ENCODE data around the gene TMEM40. TPM values are rescaled to one million over a fixed set of nuclear protein-coding genes. Genes with fewer than 3 reads are reported as not detected.

The TMEM40 gene
- total RNA-seq, 4 donors from 2014 or later: 47.7 to 82.2 (median 63.8) TPM

- Histone ChIP-seq H3K4me3 (no peak overlapping the region), H3K27ac (no peak overlapping the region), H3K4me1 (peaks cover 7% of the 10 kb centered on the region), H3K9me3 (no peaks in the 10 kb centered on the region), H3K36me3 (peaks cover 3% of the 10 kb centered on the region), H3K27me3 (no peaks in the 10 kb centered on the region)
- no peak for TF ChIP-seq EP300 (IDR thresholded peaks at IDR 0.05)
- TF ChIP-seq POLR2A (IDR thresholded peaks at IDR 0.05): no peak
- no peak for TF ChIP-seq POLR2AphosphoS5 (IDR thresholded peaks at IDR 0.05)
- TF ChIP-seq CTCF (IDR thresholded peaks at IDR 0.05): no peak
- no peak for DNase-seq (ENCODE audit: low spot score in 2 of 2)
- 86% methylated on average over 7 of the region's 7 CpGs for WGBS
Measured at GRCh38 chr3:12799525-12800440, 40.7 kb upstream of the TMEM40 start.

GRCh38 chr3:12798559-12799179 lies 39.6 kb upstream of the TMEM40 start:
- no peak for DNase-seq (ENCODE audit: low spot score in 2 of 2)
- Histone ChIP-seq H3K27ac (no peak overlapping the region), H3K4me1 (peaks cover 7% of the 10 kb centered on the region), H3K9me3 (no peaks in the 10 kb centered on the region), H3K36me3 (peaks cover 3% of the 10 kb centered on the region), H3K4me3 (no peak overlapping the region), H3K27me3 (no peaks in the 10 kb centered on the region)
- WGBS: 62% methylated on average over 10 of the region's 12 CpGs
- TF ChIP-seq POLR2AphosphoS5 (IDR thresholded peaks at IDR 0.05) (no peak), EP300 (IDR thresholded peaks at IDR 0.05) (no peak)

GRCh38 chr3:12797892-12798558 lies 39.0 kb upstream of the TMEM40 start:
- H3K4me1 ChIP-seq: peaks cover 7% of the 10 kb centered on the region
- TF ChIP-seq CTCF (IDR thresholded peaks at IDR 0.05): no peak
- no peak for TF ChIP-seq POLR2A (IDR thresholded peaks at IDR 0.05)
- no peak for TF ChIP-seq EP300 (IDR thresholded peaks at IDR 0.05)
- TF ChIP-seq POLR2AphosphoS5 (IDR thresholded peaks at IDR 0.05): no peak
- WGBS: 56% methylated on average over 8 of the region's 8 CpGs
- H3K27ac ChIP-seq: no peak overlapping the region
- no peaks in the 10 kb centered on the region for H3K27me3 ChIP-seq
- H3K4me3 ChIP-seq: no peak overlapping the region
- no peaks in the 10 kb centered on the region for H3K9me3 ChIP-seq
- DNase-seq (ENCODE audit: low spot score in 2 of 2): no peak
- no peaks in the 10 kb centered on the region for H3K36me3 ChIP-seq

- WGBS: 58% methylated on average over 14 of the region's 17 CpGs
Measured at GRCh38 chr3:12797124-12797891, 38.2 kb upstream of the TMEM40 start.

More at GRCh38 chr3:12797124-12797891, 38.2 kb upstream of the TMEM40 start:
- Histone ChIP-seq H3K9me3 (no peaks in the 10 kb centered on the region), H3K4me3 (peak overlapping the region; percentile 59), H3K27ac (peak overlapping the region; percentile 44), H3K27me3 (no peaks in the 10 kb centered on the region), H3K36me3 (no peaks in the 10 kb centered on the region), H3K4me1 (peaks cover 7% of the 10 kb centered on the region)
- TF ChIP-seq POLR2AphosphoS5 (IDR thresholded peaks at IDR 0.05): no peak
- TF ChIP-seq EP300 (IDR thresholded peaks at IDR 0.05): no peak
- no peak for TF ChIP-seq POLR2A (IDR thresholded peaks at IDR 0.05)
- no peak for TF ChIP-seq CTCF (IDR thresholded peaks at IDR 0.05)
- DNase-seq (ENCODE audit: low spot score in 2 of 2): no peak

Data from suprapubic skin (tissue), 4 donors.